Glutamatergic neuron (in vitro differentiated cells): Measurements from ENCODE around the gene CPVL. TPM values are rescaled to one million over a fixed set of nuclear protein-coding genes. Genes with fewer than 3 reads are reported as not detected.
A peak's percentile ranks its signal among the peaks of the same experiment; 100 is the strongest.

Experiments used
- DNase-seq: peaks from one replicate; pipeline ENCODE4 v3.0.0; 2022
- H3K27ac Mint-ChIP-seq: one replicate; pipeline ENCODE4 v1.8.0; 2020; ENCODE audit warnings: mild to moderate bottlenecking, mixed read lengths, inconsistent platforms; ENCODE audit not compliant: unreplicated experiment
- H3K27me3 Mint-ChIP-seq: one replicate; pipeline ENCODE4 v1.8.0; 2020; ENCODE audit warnings: mild to moderate bottlenecking, moderate library complexity, mixed read lengths, inconsistent platforms; ENCODE audit not compliant: unreplicated experiment
- H3K36me3 Mint-ChIP-seq: one replicate; pipeline ENCODE4 v1.8.0; 2020; ENCODE audit warnings: mild to moderate bottlenecking, mixed read lengths, inconsistent platforms; ENCODE audit not compliant: unreplicated experiment
- H3K4me1 Mint-ChIP-seq: one replicate; pipeline ENCODE4 v1.8.0; 2020; ENCODE audit warnings: mild to moderate bottlenecking, low read depth, mixed read lengths, inconsistent platforms; ENCODE audit not compliant: unreplicated experiment
- H3K4me3 Mint-ChIP-seq: one replicate; pipeline ENCODE4 v1.8.0; 2020; ENCODE audit warnings: mild to moderate bottlenecking, mixed read lengths, inconsistent platforms; ENCODE audit not compliant: unreplicated experiment
- H3K9me3 Mint-ChIP-seq: one replicate; pipeline ENCODE4 v1.8.0; 2020; ENCODE audit warnings: mild to moderate bottlenecking, moderate library complexity, mixed read lengths, inconsistent platforms; ENCODE audit not compliant: unreplicated experiment
- CTCF ChIP-seq: fragments of 200-600 bp; sonication (generic); IDR thresholded peaks from one replicate; pipeline ENCODE4 v1.5.0; 2021; ENCODE audit not compliant: partially characterized antibody, unreplicated experiment
- total RNA-seq: library from RNA; stranded (reverse); fragmentation: NEBNext Ultra II Directional; extraction: Animal tissue kit (Norgen Biotek cat#: 25700); gene quantifications from one replicate; pipeline ENCODE4 v1.2.1, GENCODE V29; 2021; ENCODE audit not compliant: unreplicated experiment

The CPVL gene
- total RNA-seq, 1 donor from 2014 or later, result 20.3 TPM

GRCh38 chr7:29192811-29193210 is 46.5 kb upstream of the CPVL start:
- H3K4me1 Mint-ChIP-seq, result peaks cover 33% of the 10 kb centered on the region

DNA sequence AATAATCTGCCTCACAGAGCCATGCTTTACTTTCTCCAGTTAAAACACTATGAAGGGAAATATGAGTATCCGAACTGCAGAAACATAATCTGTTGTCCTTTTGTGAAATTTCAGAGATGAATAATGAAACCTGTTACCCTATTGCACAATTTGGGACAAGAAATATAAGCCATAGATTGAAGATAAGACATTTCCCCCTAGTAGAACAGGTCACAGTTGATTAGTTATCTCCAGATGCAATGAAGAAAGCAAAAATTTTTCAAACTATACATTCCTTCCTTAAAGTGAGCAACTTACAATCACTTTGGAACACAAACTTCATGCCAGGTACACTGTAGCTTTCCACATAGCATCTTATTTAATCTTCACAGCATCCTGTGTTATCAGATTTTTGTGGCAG is 46.0 kb upstream of the CPVL start:
- H3K4me1 Mint-ChIP-seq, result peaks cover 28% of the 10 kb centered on the region
- H3K27ac Mint-ChIP-seq, result no peak overlapping the region
- peaks cover 16% of the 10 kb centered on the region for H3K27me3 Mint-ChIP-seq
- H3K36me3 Mint-ChIP-seq, result no peaks in the 10 kb centered on the region
- TF ChIP-seq CTCF, result no peak
- no peak for DNase-seq
- H3K4me3 Mint-ChIP-seq, result no peak overlapping the region
- peaks cover 13% of the 10 kb centered on the region for H3K9me3 Mint-ChIP-seq

More at GRCh38 chr7:29192811-29193210, 46.5 kb upstream of the CPVL start:
- peak overlapping the region; percentile 91 for H3K4me3 Mint-ChIP-seq
- peak overlapping the region; percentile 59 for H3K27ac Mint-ChIP-seq
- H3K36me3 Mint-ChIP-seq, result no peaks in the 10 kb centered on the region
- TF ChIP-seq CTCF, result no peak
- no peak for DNase-seq
- H3K27me3 Mint-ChIP-seq, result peaks cover 16% of the 10 kb centered on the region
- peaks cover 13% of the 10 kb centered on the region for H3K9me3 Mint-ChIP-seq

DNA sequence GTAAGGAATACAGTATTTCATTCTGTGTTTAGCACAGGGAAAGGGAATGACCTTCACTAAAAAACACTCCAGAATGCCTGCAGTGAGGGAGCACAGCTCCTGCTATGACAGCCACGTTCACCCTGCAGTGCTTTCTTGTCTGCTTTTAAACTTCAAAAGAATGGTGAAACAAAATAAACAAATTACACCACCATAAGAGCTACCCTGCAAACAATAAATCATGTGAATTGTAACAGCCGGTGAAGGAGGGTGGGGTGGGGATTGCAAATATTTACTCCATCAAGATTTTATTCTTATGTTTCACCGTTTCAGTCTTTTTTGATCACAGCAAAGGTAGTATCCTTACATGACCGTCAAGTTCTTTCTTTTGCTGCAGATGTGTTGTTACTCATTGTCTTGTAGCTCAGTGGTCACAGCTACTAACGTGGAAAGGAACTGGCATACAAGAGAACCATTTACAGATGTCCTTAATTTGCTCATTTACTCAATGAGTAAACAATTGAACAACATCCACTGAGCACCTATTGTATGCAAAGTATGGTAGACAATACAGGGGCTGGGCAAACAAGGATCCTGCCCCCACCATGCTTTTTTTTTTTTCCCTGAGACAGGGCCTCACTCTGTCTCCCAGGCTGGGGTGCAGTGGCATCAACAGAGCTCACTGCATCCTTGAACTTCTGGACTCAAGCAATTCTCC is 44.2 kb upstream of the CPVL start:
- peaks cover 12% of the 10 kb centered on the region for H3K27me3 Mint-ChIP-seq
- no peak overlapping the region for H3K4me3 Mint-ChIP-seq
- DNase-seq, result no peak
- H3K9me3 Mint-ChIP-seq, result peaks cover 10% of the 10 kb centered on the region
- H3K36me3 Mint-ChIP-seq, result no peaks in the 10 kb centered on the region
- H3K4me1 Mint-ChIP-seq, result peaks cover 16% of the 10 kb centered on the region
- H3K27ac Mint-ChIP-seq, result no peak overlapping the region
- TF ChIP-seq CTCF, result no peak

- H3K4me1 Mint-ChIP-seq, result peaks cover 19% of the 10 kb centered on the region
- H3K4me3 Mint-ChIP-seq, result no peak overlapping the region
- no peaks in the 10 kb centered on the region for H3K36me3 Mint-ChIP-seq
- peak; percentile 89 for TF ChIP-seq CTCF
- peaks cover 7% of the 10 kb centered on the region for H3K9me3 Mint-ChIP-seq
- peaks cover 9% of the 10 kb centered on the region for H3K27me3 Mint-ChIP-seq
- peak overlapping the region; percentile 33 for H3K27ac Mint-ChIP-seq
- peak; percentile 81 for DNase-seq
Measured at GRCh38 chr7:29189743-29190201, 43.4 kb upstream of the CPVL start.

DNA sequence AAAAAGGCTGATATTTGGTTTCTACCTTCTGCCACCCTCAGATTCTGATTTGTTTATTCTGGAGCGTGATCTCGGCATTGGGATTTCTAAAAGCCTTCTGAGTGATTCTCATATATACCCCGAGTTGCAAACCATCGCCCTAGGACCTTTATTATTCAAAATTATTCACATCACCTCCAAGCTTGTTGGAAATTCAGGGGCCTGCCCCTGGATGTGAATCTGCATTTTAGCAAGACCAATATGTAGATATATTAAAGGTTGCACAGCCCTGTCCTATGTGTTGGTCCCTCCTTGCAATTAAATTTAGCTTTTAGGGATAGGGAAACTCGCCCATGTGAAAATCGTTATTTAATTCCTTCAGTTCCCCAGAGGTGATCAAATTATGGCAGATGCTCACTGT is 39.3 kb upstream of the CPVL start:
- Mint-ChIP-seq H3K4me1 (peaks cover 8% of the 10 kb centered on the region), H3K4me3 (no peak overlapping the region), H3K9me3 (no peaks in the 10 kb centered on the region), H3K27me3 (peaks cover 1% of the 10 kb centered on the region), H3K27ac (no peak overlapping the region), H3K36me3 (no peaks in the 10 kb centered on the region)
- no peak for TF ChIP-seq CTCF
- no peak for DNase-seq
